GM12864 (cell line): ENCODE measurements around the gene RIPOR2.

Experiments
- DNase-seq: peaks from one replicate; pipeline ENCODE4 v3.0.0-alpha.2; 2011; ENCODE audit warnings: low read depth
- H3K4me3 ChIP-seq: 2 replicates; pipeline ENCODE4 v1.5.1; 2011; ENCODE audit warnings: mild to moderate bottlenecking, low read depth, low read length, control low read depth
- TF ChIP-seq, protein P1 (sequence below): IDR thresholded peaks from 2 replicates; pipeline ENCODE4 v1.5.1; 2011; ENCODE audit warnings: low read depth, mild to moderate bottlenecking, moderate library complexity, low read length, control low read depth, inconsistent platforms; ENCODE audit errors: missing control alignments

RIPOR2 gene

GRCh38 chr6:24899136-24899996 lies 36.4 kb downstream of the RIPOR2 start:
- DNase-seq: no peak
- no peak overlapping the region for H3K4me3 ChIP-seq
- TF ChIP-seq, protein P1, sequence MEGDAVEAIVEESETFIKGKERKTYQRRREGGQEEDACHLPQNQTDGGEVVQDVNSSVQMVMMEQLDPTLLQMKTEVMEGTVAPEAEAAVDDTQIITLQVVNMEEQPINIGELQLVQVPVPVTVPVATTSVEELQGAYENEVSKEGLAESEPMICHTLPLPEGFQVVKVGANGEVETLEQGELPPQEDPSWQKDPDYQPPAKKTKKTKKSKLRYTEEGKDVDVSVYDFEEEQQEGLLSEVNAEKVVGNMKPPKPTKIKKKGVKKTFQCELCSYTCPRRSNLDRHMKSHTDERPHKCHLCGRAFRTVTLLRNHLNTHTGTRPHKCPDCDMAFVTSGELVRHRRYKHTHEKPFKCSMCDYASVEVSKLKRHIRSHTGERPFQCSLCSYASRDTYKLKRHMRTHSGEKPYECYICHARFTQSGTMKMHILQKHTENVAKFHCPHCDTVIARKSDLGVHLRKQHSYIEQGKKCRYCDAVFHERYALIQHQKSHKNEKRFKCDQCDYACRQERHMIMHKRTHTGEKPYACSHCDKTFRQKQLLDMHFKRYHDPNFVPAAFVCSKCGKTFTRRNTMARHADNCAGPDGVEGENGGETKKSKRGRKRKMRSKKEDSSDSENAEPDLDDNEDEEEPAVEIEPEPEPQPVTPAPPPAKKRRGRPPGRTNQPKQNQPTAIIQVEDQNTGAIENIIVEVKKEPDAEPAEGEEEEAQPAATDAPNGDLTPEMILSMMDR: no peak

DNA sequence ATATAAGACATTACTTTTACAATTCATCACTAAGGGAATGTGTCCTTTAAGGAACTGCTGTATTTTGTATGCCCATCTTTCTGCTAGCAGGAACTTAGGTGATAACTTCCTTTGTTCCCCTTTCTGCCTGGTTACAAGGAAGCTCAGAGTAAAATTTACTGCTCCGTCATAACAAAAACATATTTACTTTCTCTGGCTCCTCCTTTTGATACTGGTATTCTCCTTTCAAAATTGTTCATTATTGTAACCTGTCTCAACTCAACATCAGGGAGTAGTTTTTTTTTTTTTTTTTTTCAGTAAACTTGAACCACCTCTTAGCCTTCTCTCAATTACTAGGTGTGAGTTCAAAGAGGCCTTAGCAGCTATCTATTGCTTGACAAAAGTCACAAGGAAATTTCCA lies 37.1 kb downstream of the RIPOR2 start:
- TF ChIP-seq, protein P1: no peak

DNA sequence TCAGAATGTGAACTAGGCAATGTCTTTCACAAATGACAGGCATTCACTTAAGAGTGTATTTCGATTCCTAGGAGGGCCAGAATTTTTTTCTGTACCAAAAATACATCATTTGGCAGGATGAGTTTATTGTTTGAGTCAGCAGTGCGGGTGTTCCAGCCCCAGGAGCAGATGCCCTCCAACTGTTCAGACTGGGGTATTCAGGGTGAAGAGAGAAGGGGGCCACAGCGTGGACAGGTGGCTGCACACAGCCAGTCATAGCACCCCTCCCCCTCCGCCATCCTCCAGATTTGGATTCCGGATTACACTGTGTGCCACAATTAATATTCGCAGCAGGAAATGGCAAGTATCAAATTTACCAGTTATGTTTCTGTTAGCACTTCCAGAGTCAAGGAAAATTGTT lies 38.6 kb downstream of the RIPOR2 start:
- TF ChIP-seq, protein P1: no peak
- no peak overlapping the region for H3K4me3 ChIP-seq
- no peak for DNase-seq

More for the DNA sequence above, 37.1 kb downstream of the RIPOR2 start:
- no peak overlapping the region for H3K4me3 ChIP-seq
- no peak for DNase-seq

- no peak overlapping the region for H3K4me3 ChIP-seq
- TF ChIP-seq, protein P1: no peak
- DNase-seq: no peak
Observed at GRCh38 chr6:24893342-24893850, 42.4 kb downstream of the RIPOR2 start.

DNA sequence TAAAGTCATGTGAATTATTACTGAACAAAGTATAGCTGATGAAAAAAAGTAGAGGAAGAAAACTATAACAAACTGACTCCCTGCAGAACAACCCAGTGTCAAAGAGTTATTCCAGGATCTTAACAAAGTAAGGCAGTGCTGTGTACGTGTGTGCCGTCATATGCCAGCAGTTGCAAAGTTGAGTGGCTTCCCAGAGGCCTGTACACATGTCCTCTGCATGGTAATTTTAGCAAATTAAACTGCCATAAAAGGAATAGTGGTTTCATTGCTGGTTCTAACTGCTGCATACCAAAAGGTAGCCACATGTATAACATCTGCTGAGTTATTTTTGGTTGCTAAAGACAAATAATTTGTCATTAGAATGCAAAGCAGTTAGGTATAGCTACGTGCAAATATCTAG lies 44.8 kb downstream of the RIPOR2 start:
- no peak overlapping the region for H3K4me3 ChIP-seq
- no peak for DNase-seq
- TF ChIP-seq, protein P1: no peak

GRCh38 chr6:24890471-24890870 lies 45.3 kb downstream of the RIPOR2 start:
- TF ChIP-seq, protein P1: no peak
- DNase-seq: no peak
- no peak overlapping the region for H3K4me3 ChIP-seq
